Activated naive CD4-positive, alpha-beta T cell treated with anti-CD3 and anti-CD28 coated beads, Interleukin-2, amount 10 ng/mL, durations not matched to agents 7 days and 5 days (primary cell): ENCODE results near the gene HCFC2.
"Not testable (repeated sequence)": the region's sequence is repeated elsewhere in the genome, so short reads cannot be mapped to it uniquely, and the experiment has no call there.

Experiments
- CTCF ChIA-PET: fragments of 350-600 bp; sonication (Branson Sonifier 250); formaldehyde crosslinking; loops from one replicate; lab custom pipeline; 2021; ENCODE audit warnings: antibody characterized with exemption; lab: Charles Lee
- DNase-seq: peaks from one replicate; pipeline ENCODE4 v3.0.0-alpha.2; 2020
- H3K27ac Mint-ChIP-seq: one replicate; pipeline ENCODE4 v1.8.0; 2021; ENCODE audit warnings: mild to moderate bottlenecking, moderate library complexity, mixed read lengths
- H3K27me3 Mint-ChIP-seq: one replicate; pipeline ENCODE4 v1.8.0; 2021; ENCODE audit warnings: mild to moderate bottlenecking, mixed read lengths
- H3K36me3 Mint-ChIP-seq: one replicate; pipeline ENCODE4 v1.8.0; 2021; ENCODE audit warnings: mixed read lengths
- H3K4me1 Mint-ChIP-seq: one replicate; pipeline ENCODE4 v1.8.0; 2021; ENCODE audit warnings: mixed read lengths
- H3K4me3 Mint-ChIP-seq: one replicate; pipeline ENCODE4 v1.8.0; 2021; ENCODE audit warnings: mild to moderate bottlenecking, moderate library complexity, mixed read lengths
- H3K9me3 Mint-ChIP-seq: one replicate; pipeline ENCODE4 v1.8.0; 2021; ENCODE audit warnings: mixed read lengths

The HCFC2 gene

DNA sequence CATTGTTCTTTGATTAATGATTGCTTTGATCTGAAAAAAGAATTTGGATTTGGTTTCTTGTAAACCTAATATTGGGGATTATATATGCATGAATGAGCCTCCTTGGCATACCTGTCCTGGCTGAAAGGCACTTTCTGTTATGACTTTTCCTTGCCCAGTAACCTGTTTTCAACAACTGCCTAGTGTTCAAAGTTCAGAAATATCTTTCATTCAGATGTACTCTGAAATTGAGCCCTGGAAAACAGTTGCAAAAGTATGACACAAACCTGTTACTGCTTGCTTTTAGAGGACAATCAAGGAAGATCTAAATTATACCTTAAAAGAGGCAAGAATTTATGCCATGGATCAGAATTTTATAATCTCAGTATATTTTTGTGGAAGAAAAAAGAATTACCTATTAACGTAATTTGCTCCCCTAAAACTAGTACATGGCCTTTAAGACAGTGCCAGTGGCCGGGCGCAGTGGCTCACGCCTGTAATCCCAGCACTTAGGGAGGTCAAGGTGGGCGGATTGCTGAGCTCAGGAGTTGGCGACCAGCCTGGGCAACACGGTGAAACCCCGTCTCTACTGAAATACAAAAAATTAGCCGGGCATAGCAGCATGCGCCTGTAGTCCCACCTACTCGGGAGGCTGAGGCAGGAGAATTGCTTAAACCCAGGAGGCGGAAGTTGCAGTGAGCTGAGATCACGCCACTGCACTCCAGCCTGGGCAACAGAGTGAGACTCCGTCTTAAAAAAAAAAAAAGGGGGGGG is 50.7 kb downstream of the HCFC2 start:
- H3K27ac Mint-ChIP-seq, H3K4me3 Mint-ChIP-seq, H3K27me3 Mint-ChIP-seq, H3K9me3 Mint-ChIP-seq, H3K4me1 Mint-ChIP-seq, CTCF ChIA-PET, DNase-seq: not testable (repeated sequence)
- peaks cover 22% of the 10 kb centered on the region for H3K36me3 Mint-ChIP-seq

DNA sequence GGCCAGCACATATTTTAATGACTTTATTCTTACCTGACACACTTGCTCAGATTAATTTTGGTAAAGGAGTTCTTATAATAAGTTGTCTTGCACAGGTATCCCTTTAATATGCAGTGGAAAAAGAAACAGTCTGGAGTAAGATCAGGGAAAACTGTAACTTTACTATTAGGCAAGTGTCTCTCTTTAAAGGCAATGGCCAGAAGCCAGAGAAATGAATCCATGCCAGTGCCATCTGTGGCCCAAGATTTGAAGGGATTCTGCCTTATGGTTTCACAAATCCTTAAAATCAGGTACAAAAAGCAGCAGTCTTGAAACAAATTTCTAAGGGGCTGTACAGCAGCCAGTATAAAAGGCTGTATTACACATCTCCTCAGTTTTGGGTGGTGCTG is 51.2 kb downstream of the HCFC2 start:
- no peaks in the 10 kb centered on the region for H3K27me3 Mint-ChIP-seq
- no peak overlapping the region for H3K4me3 Mint-ChIP-seq
- H3K4me1 Mint-ChIP-seq = no peaks in the 10 kb centered on the region
- H3K9me3 Mint-ChIP-seq = no peaks in the 10 kb centered on the region
- no peak overlapping the region for H3K27ac Mint-ChIP-seq
- CTCF ChIA-PET = no interaction called here
- DNase-seq = no peak
- H3K36me3 Mint-ChIP-seq = peaks cover 26% of the 10 kb centered on the region

DNA sequence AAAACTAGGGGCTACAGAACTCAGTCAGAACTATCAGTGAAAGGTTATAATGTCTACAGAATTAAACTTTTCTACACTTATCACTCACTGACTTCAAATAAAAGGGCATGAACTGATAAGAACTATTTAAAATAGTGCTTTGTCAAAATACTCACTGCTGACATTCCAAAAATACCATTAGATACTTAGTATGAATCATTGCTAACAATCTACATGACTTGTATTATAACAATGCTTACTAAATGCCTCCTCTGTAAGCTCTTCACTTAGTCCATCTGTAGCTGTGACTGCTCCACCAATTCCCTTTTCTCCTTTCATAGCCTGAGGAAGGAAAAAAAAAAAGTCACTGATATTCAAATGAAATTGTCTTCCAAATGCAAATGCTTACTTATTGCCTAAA is 56.7 kb downstream of the HCFC2 start:
- Mint-ChIP-seq H3K27me3 (no peaks in the 10 kb centered on the region), H3K36me3 (peaks cover 38% of the 10 kb centered on the region), H3K4me3 (no peak overlapping the region), H3K27ac (no peak overlapping the region), H3K4me1 (no peaks in the 10 kb centered on the region), H3K9me3 (no peaks in the 10 kb centered on the region)
- CTCF ChIA-PET = interaction anchor here (0.6 to 1.2 kb wide), 2 partner anchors 16 to 63 kb away, joined by 3 read pairs; no protein-coding TSS in a partner anchor
- no peak for DNase-seq

DNA sequence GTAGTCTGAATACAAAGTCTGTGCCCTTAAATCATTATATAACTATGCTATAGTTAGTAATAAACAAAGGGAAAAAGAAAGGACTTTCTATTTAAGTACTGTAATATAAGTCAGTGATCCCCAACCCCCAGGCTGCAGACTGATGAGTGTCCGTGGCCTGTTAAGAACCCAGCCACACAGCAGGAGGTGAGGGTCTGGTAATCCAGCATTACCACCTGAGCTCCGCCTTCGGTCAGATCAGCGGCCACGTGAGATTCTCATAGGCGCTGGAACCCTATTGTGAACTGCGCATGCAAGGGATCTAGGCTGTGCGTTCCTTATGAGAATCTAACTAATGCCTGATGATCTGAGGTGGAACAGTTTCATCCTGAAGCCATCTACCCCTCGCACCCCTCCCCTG is 58.0 kb downstream of the HCFC2 start:
- no peak overlapping the region for H3K27ac Mint-ChIP-seq
- H3K4me1 Mint-ChIP-seq = no peaks in the 10 kb centered on the region
- CTCF ChIA-PET = interaction anchor here (0.9 kb wide), 1 partner anchor 9 kb away, joined by 3 read pairs; no protein-coding TSS in a partner anchor
- H3K27me3 Mint-ChIP-seq = no peaks in the 10 kb centered on the region
- no peak for DNase-seq
- no peaks in the 10 kb centered on the region for H3K9me3 Mint-ChIP-seq
- no peak overlapping the region for H3K4me3 Mint-ChIP-seq
- peaks cover 44% of the 10 kb centered on the region for H3K36me3 Mint-ChIP-seq

DNA sequence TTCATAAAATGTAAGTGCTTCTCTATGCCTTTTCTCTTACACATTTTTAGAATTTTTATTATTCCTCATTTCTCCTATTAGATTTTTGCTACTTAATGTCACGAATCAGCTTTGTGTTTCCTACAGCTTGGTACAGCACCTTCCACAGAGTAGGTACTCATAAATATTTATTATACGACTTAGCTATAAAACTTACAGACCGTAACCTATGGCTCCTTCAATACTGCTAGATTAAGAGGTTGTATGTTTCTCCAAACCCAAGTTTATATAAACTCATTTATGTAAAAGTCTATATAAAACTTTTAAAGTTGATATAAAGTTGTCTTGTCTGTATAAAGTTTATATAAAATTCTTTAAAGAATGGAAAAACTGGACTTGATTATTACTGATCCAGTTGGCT is 62.2 kb downstream of the HCFC2 start:
- no peak overlapping the region for H3K4me3 Mint-ChIP-seq
- CTCF ChIA-PET = interaction anchor here (1.7 kb wide), 1 partner anchor 17 kb away, joined by 5 read pairs; no protein-coding TSS in a partner anchor
- peaks cover 42% of the 10 kb centered on the region for H3K36me3 Mint-ChIP-seq
- no peaks in the 10 kb centered on the region for H3K9me3 Mint-ChIP-seq
- H3K4me1 Mint-ChIP-seq = no peaks in the 10 kb centered on the region
- no peak for DNase-seq
- no peaks in the 10 kb centered on the region for H3K27me3 Mint-ChIP-seq
- no peak overlapping the region for H3K27ac Mint-ChIP-seq

DNA sequence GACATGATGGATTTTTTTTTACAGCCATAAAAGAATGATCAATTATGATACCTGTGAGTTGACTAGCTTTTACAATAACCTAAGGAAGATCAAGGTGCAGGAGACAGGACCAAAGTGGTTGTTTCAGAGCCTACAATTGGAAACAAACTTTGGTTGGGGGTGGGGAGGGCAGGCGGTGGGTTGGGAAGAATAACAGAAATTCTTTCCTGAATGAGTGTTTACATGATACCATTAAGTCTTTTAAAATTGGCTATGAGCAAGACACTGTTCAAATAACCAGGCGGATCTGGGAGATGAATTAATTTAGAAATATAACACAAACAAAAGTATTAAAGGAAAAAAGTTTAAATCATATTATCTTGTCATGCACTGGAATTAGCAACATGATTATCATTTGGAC is 66.4 kb downstream of the HCFC2 start:
- CTCF ChIA-PET = interaction anchor here (1.2 kb wide), 1 partner anchor 21 kb away, joined by 3 read pairs; no protein-coding TSS in a partner anchor
- peaks cover 13% of the 10 kb centered on the region for H3K4me1 Mint-ChIP-seq
- no peak overlapping the region for H3K4me3 Mint-ChIP-seq
- no peak for DNase-seq
- no peak overlapping the region for H3K27ac Mint-ChIP-seq
- H3K27me3 Mint-ChIP-seq = no peaks in the 10 kb centered on the region
- no peaks in the 10 kb centered on the region for H3K9me3 Mint-ChIP-seq
- peaks cover 41% of the 10 kb centered on the region for H3K36me3 Mint-ChIP-seq

DNA sequence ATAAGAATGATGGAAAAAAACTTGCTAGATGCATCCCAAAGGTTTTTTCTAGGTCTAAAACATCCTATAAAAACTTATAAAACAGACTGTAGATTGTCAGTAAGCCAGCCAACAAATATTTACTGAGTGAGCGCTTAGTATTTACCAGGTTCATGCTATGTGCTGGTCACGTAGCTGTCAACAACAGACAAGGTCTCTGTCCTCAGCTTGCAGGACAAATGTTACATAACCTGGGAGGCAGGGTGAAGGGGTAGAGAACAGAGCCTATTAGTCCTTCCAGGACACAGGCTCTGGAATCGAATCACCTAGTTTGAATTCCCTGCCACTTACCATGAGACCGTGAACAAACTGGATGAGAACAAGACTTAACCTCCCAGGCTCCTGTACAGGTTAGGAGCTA is 67.3 kb downstream of the HCFC2 start:
- Mint-ChIP-seq H3K4me1 (peaks cover 20% of the 10 kb centered on the region), H3K36me3 (peaks cover 34% of the 10 kb centered on the region), H3K27me3 (no peaks in the 10 kb centered on the region), H3K4me3 (no peak overlapping the region), H3K9me3 (no peaks in the 10 kb centered on the region), H3K27ac (no peak overlapping the region)
- CTCF ChIA-PET = interaction anchor here (1.2 kb wide), 1 partner anchor 22 kb away, joined by 3 read pairs; no protein-coding TSS in a partner anchor
- no peak for DNase-seq

DNA sequence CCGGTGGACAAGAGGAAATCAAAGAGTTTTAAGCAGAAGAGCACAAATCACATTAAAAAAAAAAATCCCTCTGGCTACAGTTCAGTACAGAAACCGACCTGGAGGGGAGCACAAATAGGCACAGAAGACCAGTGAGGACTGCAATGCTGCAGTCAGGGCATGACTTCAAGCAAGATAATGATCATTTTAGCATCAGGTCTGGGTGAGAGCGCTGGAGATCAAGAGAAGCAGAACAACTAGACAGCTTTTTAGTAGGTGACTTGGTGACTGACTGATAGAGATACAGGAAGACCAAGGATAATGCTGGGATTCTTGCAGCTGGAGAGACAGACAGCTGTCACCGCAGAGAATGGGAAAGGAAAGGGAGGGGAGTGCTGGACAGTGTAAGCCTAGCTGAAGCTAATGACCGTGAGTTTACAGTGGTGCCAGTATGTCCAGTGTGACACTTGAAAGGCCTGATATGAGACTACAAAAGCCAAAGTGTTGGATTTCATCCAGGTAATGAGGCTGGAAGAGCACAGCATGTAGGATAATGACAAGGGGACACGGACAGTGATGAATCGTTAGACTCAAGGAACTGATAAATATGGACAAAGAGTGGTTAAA is 68.1 kb downstream of the HCFC2 start:
- Mint-ChIP-seq H3K4me3 (no peak overlapping the region), H3K27ac (no peak overlapping the region)

DNA sequence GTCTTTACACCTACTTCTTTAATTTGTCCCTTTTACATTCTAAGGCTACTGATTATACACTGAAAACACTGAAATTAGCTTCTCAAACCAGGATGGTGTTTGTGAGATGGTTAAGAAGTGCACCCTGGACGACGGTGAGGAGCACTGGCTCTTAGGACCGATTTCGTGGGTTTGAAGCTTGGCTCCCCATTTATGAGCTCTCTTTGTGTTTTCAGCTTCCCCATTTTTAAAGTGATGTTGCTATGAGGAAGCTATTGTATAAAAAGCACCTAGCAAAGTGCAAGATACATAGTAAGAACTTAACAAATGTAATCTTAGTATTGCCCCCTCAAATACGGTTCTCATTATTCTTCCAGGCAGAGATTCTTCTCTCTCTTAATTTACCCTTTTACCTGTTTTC is 69.0 kb downstream of the HCFC2 start:
- Mint-ChIP-seq H3K4me1 (peaks cover 26% of the 10 kb centered on the region), H3K9me3 (no peaks in the 10 kb centered on the region), H3K36me3 (peaks cover 27% of the 10 kb centered on the region), H3K27me3 (no peaks in the 10 kb centered on the region), H3K27ac (no peak overlapping the region), H3K4me3 (no peak overlapping the region)
- DNase-seq = no peak
- CTCF ChIA-PET = no interaction called here

More for the DNA sequence above, 68.1 kb downstream of the HCFC2 start:
- DNase-seq = no peak
- no peaks in the 10 kb centered on the region for H3K27me3 Mint-ChIP-seq
- CTCF ChIA-PET = no interaction called here
- no peaks in the 10 kb centered on the region for H3K9me3 Mint-ChIP-seq
- H3K36me3 Mint-ChIP-seq = peaks cover 32% of the 10 kb centered on the region
- H3K4me1 Mint-ChIP-seq = peaks cover 26% of the 10 kb centered on the region

DNA sequence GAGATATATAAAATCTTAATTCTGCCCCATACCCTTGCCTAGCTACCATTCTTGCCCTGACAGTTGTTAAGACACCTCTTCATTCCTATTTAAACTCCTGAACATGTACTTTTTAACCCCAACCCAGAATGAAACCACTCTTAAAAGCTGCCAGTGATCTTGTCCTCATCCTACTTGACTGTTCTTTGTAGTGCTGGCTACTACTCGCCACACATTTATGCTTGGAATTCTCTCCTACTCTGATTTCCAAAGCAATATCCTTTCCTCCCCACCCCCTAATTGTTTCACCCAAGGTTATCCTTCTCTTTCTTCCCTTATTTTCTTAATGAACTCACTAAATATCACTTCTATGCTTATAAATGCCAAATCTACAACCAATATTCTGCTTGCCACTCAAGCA is 69.5 kb downstream of the HCFC2 start:
- Mint-ChIP-seq H3K27ac (no peak overlapping the region), H3K4me3 (no peak overlapping the region), H3K36me3 (peaks cover 26% of the 10 kb centered on the region), H3K9me3 (no peaks in the 10 kb centered on the region), H3K4me1 (peaks cover 31% of the 10 kb centered on the region), H3K27me3 (no peaks in the 10 kb centered on the region)
- CTCF ChIA-PET = no interaction called here
- DNase-seq = no peak

DNA sequence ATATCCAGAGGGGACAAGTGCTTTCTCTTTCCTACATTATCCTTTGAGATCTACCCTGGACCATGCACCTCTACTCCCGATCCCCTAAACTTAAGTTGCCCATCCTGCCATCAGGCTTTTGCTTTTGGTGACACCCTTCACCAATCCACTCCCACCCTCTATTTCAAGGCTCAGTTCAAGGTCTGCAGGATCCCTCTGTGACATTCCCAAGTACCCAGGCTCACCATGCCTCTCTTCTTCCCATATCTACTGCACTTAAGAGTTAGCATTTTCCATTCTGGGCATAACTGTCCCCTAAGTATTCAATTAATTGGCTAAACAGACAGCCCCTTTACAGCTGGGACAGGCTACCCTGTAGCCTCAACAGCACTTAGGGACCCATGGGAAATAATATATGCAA is 70.6 kb downstream of the HCFC2 start:
- Mint-ChIP-seq H3K4me3 (no peak overlapping the region), H3K9me3 (no peaks in the 10 kb centered on the region), H3K27me3 (peaks cover 4% of the 10 kb centered on the region), H3K4me1 (peaks cover 34% of the 10 kb centered on the region), H3K36me3 (peaks cover 19% of the 10 kb centered on the region), H3K27ac (no peak overlapping the region)
- CTCF ChIA-PET = no interaction called here
- no peak for DNase-seq

DNA sequence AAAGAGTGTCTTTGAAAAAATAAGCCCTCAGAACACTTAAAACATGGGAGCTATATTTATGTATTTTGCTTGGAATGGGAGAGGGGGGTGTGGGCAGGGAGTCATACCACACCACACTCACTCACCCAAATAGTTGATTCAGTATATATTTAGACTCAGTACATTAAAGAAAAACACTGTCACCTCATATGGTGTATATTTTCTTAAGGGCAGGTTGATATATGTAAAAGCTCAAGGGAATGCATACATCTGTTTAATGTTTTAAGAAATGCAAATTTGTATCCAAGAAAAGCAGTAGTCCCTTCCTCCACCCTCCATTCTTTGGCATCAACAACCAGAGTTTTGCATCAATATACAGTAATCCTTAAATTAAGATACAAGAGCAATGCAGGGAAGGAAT is 72.2 kb downstream of the HCFC2 start:
- H3K27me3 Mint-ChIP-seq = peaks cover 18% of the 10 kb centered on the region
- no peaks in the 10 kb centered on the region for H3K9me3 Mint-ChIP-seq
- peak overlapping the region; percentile 92 for H3K4me3 Mint-ChIP-seq
- H3K4me1 Mint-ChIP-seq = peaks cover 34% of the 10 kb centered on the region
- H3K36me3 Mint-ChIP-seq = peaks cover 13% of the 10 kb centered on the region
- H3K27ac Mint-ChIP-seq = peak overlapping the region; percentile 95
- DNase-seq = no peak
- CTCF ChIA-PET = no interaction called here

DNA sequence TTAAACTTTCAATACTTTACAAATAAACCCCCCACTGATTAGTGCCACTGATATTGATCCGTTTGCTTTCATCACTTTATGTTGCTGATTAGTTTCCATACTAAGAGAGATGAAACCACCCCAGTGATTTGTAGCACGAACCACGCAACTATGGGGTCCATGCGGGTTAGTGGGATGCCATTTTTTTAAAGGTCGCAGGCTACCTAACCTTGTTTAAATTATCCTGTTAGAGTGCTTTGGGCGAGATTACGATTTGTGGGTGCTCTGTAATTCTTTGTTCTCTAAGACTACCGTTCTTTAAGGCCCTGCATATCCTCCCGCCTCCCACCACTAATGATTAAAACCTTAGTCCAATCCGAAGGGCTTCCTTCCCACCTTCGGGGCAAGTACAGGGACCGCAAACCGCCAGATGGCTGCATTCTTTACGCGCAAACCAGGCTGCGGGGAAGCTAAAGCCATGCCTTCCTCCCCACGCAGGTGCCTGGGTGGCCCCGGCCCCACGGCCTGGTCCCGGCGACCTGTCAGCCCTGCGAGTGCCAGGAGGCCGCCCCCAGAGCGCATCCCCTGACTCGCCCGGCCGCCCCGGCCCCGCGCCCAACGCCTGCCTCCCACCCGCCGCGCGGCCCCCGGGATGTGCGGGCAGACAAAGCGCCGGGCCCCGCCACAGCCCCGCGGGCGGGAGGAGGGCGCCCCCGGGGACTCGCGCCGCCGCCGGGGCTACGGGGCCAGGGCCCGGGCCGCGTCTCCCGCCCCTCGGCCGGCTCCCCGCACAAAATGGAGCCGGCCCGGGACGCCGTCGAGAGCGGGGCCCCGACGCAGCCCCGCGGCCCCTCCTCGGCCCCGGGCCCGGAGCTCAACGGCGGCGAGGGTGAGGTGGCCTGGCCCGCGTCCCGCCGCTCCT is 72.9 kb downstream of the HCFC2 start:
- Mint-ChIP-seq H3K36me3 (peaks cover 10% of the 10 kb centered on the region), H3K4me1 (peaks cover 31% of the 10 kb centered on the region), H3K4me3 (peak overlapping the region; percentile 92), H3K27ac (peak overlapping the region; percentile 95), H3K27me3 (peaks cover 25% of the 10 kb centered on the region), H3K9me3 (no peaks in the 10 kb centered on the region)
- peak; percentile 68 for DNase-seq
- CTCF ChIA-PET = interaction anchor here (0.6 kb wide), 1 partner anchor 47 kb away, joined by 3 read pairs; no protein-coding TSS in a partner anchor
